ENCODE measurements around the gene OTUD4.

- TF ChIP-seq CTCF (IDR thresholded peaks at IDR 0.05; ENCODE audit: low read depth, low read length, missing input control) (no peak), YY1 (IDR thresholded peaks at IDR 0.05) (no peak), MAX (IDR thresholded peaks at IDR 0.05) (no peak), TAF1 (conservative IDR thresholded peaks at IDR 0.05) (no peak), JUND (IDR thresholded peaks at IDR 0.05) (no peak)
Measured at GRCh38 chr4:145130130-145130529, 50.3 kb downstream of the OTUD4 start.
